ENCODE data around the gene OSBPL6.

Gene OSBPL6

GRCh38 chr2:178394859-178395258, 200.5 kb downstream of the OSBPL6 start:
- H3K36me3 ChIP-seq (ENCODE audit: control insufficient read depth, insufficient read depth, low read length), result no peaks in the 10 kb centered on the region
- no peak for TF ChIP-seq CTCF (IDR thresholded peaks at IDR 0.05)
- H3K4me3 ChIP-seq (ENCODE audit: low read depth, low read length), result no peak overlapping the region
- H2AFZ ChIP-seq, result no peak overlapping the region
- no peak overlapping the region for H3K9ac ChIP-seq
- H3K4me2 ChIP-seq (ENCODE audit: low read length), result no peak overlapping the region
- H3K4me1 ChIP-seq, result no peaks in the 10 kb centered on the region
- no peaks in the 10 kb centered on the region for H3K9me3 ChIP-seq (ENCODE audit: control insufficient read depth, low read length)
- H3K27me3 ChIP-seq (ENCODE audit: control insufficient read depth, insufficient read depth, low read length), result no peaks in the 10 kb centered on the region
- H3K79me2 ChIP-seq, result no peaks in the 10 kb centered on the region
- H3K27ac ChIP-seq, result no peak overlapping the region

GRCh38 chr2:178395295-178395694, 201.0 kb downstream of the OSBPL6 start:
- Histone ChIP-seq H3K36me3 (ENCODE audit: control insufficient read depth, insufficient read depth, low read length) (no peaks in the 10 kb centered on the region), H3K27me3 (ENCODE audit: control insufficient read depth, insufficient read depth, low read length) (no peaks in the 10 kb centered on the region), H3K4me2 (ENCODE audit: low read length) (no peak overlapping the region), H3K9me3 (ENCODE audit: control insufficient read depth, low read length) (no peaks in the 10 kb centered on the region), H2AFZ (no peak overlapping the region), H3K9ac (no peak overlapping the region), H3K4me3 (ENCODE audit: low read depth, low read length) (no peak overlapping the region), H3K79me2 (no peaks in the 10 kb centered on the region), H3K27ac (no peak overlapping the region), H3K4me1 (no peaks in the 10 kb centered on the region)
- TF ChIP-seq CTCF (IDR thresholded peaks at IDR 0.05), result no peak

GRCh38 chr2:178395941-178396570, 201.7 kb downstream of the OSBPL6 start:
- Histone ChIP-seq H3K27ac (no peak overlapping the region), H3K9ac (no peak overlapping the region), H3K27me3 (ENCODE audit: control insufficient read depth, insufficient read depth, low read length) (no peaks in the 10 kb centered on the region), H2AFZ (no peak overlapping the region), H3K79me2 (no peaks in the 10 kb centered on the region), H3K9me3 (ENCODE audit: control insufficient read depth, low read length) (no peaks in the 10 kb centered on the region), H3K4me3 (ENCODE audit: low read depth, low read length) (no peak overlapping the region), H3K36me3 (ENCODE audit: control insufficient read depth, insufficient read depth, low read length) (no peaks in the 10 kb centered on the region), H3K4me2 (ENCODE audit: low read length) (no peak overlapping the region), H3K4me1 (no peaks in the 10 kb centered on the region)
- no peak for TF ChIP-seq CTCF (IDR thresholded peaks at IDR 0.05)

GRCh38 chr2:178397002-178397605, 202.8 kb downstream of the OSBPL6 start:
- Histone ChIP-seq H3K4me1 (no peaks in the 10 kb centered on the region), H3K4me2 (ENCODE audit: low read length) (no peak overlapping the region)
- peak; percentile 65 for TF ChIP-seq CTCF (IDR thresholded peaks at IDR 0.05)

GRCh38 chr2:178401994-178402437, 207.7 kb downstream of the OSBPL6 start:
- Histone ChIP-seq H3K4me3 (ENCODE audit: low read depth, low read length) (no peak overlapping the region), H3K79me2 (no peaks in the 10 kb centered on the region), H3K27ac (no peak overlapping the region), H3K36me3 (ENCODE audit: control insufficient read depth, insufficient read depth, low read length) (no peaks in the 10 kb centered on the region), H3K4me1 (no peaks in the 10 kb centered on the region), H3K9ac (no peak overlapping the region), H3K27me3 (ENCODE audit: control insufficient read depth, insufficient read depth, low read length) (no peaks in the 10 kb centered on the region), H3K9me3 (ENCODE audit: control insufficient read depth, low read length) (no peaks in the 10 kb centered on the region), H3K4me2 (ENCODE audit: low read length) (no peak overlapping the region), H2AFZ (no peak overlapping the region)
- no peak for TF ChIP-seq CTCF (IDR thresholded peaks at IDR 0.05)

More at GRCh38 chr2:178397002-178397605, 202.8 kb downstream of the OSBPL6 start:
- H3K27me3 ChIP-seq (ENCODE audit: control insufficient read depth, insufficient read depth, low read length), result no peaks in the 10 kb centered on the region
- H2AFZ ChIP-seq, result no peak overlapping the region
- H3K4me3 ChIP-seq (ENCODE audit: low read depth, low read length), result no peak overlapping the region
- no peak overlapping the region for H3K27ac ChIP-seq
- no peaks in the 10 kb centered on the region for H3K36me3 ChIP-seq (ENCODE audit: control insufficient read depth, insufficient read depth, low read length)
- H3K9me3 ChIP-seq (ENCODE audit: control insufficient read depth, low read length), result no peaks in the 10 kb centered on the region
- no peak overlapping the region for H3K9ac ChIP-seq
- H3K79me2 ChIP-seq, result no peaks in the 10 kb centered on the region

Measured in parathyroid adenoma (tissue), 2 donors.